HuH-7.5 (cell line): ENCODE results near the gene FAXDC2.
A peak's percentile ranks its signal among the peaks of the same experiment; 100 is the strongest.
"Not testable (repeated sequence)": the region's sequence is repeated elsewhere in the genome, so short reads cannot be mapped to it uniquely, and the experiment has no call there.

ENCODE experiments used
- DNase-seq: peaks from one replicate; pipeline ENCODE4 v3.0.0; 2011; ENCODE audit warnings: low spot score

Gene FAXDC2

DNA sequence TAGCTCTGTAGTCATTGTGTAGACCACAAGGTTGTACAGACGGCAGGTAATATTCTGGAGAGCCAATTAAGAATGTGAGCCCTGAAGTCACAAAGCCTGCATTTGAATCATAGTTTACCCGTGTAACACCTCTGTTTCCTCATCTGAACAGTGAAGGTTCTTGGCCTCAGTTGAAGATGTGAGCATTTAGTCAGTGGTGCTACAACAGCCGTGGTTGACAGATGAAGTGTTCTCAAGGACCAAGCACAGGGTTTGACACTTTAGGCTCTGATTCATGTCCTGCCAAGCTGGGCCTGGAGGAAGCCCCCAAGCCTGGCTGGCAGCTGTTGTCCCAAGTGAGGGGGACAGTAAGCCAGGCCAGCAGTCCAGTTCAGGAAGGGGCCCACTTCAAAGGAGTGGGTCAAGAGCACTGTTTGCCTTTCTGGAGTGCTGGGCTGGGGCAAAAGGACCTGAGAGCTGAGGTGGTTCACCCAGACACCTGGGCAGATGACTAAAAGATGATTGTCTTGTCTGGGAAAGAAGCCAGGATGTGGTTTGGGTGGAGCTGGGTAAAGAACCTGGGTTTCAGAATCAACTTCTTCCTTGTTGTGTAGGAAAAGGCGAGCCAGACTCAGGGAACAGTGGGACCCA is 20.7 kb downstream of the FAXDC2 start:
- no peak for DNase-seq

DNA sequence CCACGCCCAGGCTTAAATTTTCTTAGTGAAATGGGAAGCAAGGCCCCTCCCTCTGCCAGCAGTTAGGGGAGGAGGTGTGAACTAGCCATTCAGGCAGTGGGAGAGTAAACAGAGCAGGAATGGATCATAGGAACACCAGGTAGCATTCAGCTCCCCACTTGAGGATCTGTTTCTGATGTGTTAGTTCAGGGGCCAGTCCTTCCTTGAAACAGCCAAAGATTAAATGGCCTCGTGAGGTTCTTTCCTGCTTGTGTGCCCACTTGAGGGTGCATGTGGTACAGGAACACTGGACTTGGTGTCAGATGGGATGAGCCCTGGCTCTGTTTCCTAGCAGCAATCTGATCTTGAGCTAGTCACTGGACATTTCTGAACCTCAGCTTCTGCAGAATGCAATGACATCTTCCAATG is 21.2 kb downstream of the FAXDC2 start:
- DNase-seq = no peak

DNA sequence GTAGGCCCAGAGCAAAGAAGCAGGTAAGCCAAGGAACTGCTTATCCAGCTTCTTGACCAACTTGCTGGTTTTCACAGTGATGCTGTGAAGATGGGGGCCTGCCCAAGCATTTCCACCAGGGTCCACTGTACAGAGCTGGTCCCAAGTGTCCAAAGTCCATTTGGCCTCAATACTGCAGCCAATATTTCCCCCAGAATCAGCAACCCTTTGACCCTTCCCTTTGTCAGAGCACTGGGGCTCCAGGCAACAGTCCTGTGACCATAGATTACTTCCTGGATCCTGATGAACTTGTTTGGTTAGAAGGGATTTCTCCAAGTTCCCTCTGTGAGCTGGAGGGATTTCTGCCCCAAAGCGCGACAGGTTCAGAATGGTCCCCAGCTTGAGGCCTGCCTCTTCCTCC is 26.3 kb downstream of the FAXDC2 start:
- DNase-seq = no peak

DNA sequence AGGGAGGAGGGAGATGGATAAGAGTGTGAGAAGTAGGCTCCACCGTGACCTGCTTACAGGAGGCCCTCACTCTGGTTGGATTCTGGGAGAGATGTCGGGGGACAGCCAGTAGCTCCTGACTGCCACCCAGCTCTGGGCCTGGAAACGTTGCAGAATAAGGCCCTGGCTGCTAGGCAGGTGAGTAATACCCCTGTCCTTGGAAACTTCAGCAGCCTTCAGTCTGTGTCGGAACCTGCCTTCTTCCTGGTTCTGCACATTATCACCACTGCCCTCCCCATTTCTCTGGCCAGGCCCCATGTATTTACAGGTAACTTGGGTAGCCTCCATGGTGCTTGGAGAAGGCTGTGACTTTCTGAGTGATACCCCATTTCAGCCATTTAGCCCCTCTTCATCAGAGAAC is 26.8 kb downstream of the FAXDC2 start:
- no peak for DNase-seq

DNA sequence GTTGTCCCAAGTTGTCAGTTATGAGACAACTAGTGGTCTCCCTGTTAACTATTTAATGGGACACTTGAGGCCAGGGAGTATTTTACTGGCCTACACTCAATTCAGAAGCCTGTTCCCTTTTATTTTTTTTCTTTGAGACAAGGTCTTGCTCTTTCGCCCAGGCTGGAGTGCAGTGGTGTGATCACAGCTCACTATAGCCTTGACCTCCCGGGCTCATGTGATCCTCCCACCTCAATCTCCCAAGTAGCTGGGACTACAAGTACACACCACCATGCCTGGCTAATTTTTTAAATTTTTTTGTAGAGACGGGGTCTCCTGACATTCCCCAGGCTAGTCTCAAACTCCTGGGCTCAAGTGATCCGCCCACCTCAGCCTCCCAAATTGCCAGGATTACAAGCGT is 27.5 kb downstream of the FAXDC2 start:
- DNase-seq = not testable (repeated sequence)

DNA sequence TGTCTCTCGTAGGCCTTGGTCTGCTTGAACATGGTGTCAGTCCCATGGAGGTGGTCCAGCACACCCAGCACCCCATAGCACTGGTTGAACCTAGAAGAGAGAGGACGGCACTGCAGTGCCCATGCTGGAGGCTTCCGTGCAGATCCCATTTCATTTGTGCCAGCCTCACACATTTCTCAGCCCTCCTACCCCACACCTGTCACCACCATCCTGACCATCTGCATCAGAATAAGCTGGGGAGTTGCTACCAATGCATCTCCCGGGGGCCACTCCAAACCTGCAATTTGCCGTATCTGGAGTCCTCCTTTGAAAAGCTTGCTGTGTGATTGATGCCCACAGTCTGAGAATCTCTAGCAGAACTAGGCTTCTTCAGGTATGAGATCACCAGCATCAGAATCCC is 30.0 kb downstream of the FAXDC2 start:
- DNase-seq = no peak

DNA sequence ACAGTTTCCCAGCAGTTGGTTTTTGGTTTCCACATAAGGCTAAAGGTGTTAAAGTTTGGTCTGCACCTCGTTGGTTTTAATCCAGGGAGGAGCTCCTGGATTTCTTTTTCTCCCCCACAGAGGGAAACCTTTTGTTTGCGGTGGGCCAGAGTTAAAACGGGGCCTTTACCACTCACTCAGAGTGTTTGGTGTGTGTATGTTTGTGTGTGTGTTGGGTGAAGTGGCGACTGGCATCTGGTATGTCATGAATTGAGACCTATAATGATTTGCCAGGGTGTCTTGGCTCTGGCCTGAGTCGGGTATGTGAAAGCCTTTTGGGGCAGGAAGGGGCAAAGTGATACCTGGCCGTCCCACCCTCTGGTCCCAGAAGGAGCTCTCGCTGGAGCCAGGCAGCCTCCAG is 30.9 kb downstream of the FAXDC2 start:
- no peak for DNase-seq

DNA sequence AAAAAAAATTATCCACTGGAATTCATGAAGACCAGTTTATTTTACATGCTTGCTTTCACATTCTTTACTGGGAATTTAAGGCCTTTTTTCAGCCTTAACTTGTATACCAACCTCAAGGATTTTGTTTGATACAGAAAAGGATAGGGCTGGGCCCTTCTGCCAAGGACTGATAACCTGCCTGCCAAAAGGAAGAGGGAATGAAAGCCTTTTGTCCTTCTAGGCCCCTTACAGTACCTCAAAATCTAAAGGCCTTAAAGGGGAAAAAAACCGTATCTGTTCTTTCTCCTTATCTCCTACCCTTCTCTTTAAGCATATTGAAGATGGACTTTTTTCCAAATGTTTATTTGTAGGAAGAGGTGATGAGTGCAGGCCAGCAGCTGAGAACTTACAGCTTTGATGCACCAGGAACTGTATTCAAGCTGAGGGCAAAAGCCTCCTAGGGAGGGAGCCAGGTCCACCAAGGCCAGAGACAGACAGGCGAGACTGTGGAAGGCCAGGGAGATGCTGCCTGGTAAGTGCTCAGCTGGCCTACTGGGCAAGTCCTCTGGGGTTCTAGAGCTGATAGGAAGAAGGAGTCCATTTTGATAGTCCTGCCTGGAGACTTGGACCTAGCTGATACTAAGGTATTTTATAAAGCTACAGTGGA is 31.8 kb downstream of the FAXDC2 start:
- DNase-seq = no peak

DNA sequence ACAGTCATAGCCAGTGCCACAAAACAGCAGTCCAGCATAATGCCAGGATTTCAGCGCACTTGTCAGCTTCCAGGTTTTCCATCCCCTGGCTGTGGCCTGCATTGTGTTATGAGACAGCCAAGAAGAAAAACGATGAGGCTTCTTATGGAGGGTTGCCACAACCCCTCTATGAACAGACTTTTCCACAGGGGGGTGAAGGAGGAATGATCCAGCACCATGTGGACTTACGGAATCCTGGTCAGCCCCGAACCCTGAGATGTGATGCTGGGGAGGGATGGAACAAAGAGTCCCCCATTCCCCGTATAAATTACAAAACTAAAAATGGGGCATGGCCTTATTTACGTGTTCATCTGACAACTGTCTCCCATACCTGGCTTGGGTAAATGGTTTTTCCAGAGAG is 32.6 kb downstream of the FAXDC2 start:
- no peak for DNase-seq

DNA sequence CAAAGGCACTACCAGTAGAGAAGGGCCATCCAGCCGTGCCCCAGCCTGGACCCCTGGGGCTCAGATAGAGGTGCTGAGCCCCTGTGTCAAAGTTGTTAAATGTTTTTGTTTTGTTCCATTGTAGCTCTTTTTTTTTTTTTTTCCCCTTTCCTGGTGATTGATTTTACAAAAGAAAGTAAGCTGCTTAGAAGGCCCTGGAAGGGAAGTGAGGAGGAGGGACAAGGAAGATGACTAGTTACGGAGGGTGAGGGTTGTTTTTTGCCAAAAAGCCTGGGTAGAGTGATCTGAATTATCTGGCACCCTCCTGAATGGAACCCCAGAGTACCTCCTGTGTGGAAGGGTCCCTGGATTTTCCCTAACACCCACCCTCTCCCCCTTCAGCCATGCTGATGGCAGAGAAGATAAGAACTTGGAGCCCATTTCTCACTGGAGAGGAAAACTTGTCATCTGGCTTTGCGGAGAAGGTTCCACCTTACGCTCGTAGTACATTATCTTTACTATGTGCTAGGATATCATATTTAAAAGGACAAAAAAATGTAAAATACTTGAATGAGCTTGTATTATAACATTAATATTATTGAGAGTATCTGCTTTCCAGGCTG is 33.4 kb downstream of the FAXDC2 start:
- no peak for DNase-seq

DNA sequence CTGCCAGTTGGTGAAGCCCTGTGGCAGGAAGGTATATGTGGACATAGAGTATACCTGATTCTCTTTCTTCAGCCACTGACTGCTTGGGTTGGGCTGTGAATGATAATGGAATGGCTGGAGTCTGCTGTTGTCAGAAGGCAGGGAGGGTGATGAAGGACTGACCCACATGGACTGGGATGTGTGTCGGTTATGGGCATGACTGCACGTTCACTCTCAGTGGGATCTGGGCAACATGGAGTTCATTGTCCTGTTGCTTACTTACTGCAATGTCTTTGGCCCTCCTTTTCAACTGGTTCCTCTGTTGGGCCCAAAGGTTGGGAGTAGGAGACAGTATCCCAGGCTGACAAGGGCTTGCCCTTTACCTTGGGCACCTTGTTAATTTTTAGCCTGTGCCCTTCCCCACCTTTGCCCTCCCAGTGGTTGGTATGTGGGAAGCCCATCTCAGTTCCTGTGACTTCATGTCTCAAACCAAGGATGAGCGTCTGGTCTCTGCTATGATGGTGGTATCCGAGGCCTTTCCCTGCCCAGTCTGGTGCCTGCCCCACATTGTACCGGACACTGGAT is 34.6 kb downstream of the FAXDC2 start:
- no peak for DNase-seq

DNA sequence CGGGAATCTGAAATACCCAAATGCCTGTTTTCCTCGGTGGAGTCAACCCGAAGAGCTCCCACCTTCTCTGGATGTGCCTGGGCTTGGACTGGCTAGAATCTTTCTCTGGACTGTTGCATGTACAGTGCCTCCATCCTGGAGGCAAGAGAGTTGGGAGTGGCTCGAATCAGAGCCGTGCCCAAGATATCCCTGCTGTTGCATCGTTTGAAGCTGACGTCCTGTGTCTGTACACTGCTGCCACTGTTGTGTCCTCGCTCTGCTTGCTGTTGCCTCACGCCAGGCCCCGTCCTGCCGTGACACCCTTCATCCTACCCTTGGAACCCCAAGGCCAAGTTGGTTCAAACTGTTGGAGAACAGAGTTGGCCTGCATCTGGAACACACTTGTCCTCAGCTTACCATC is 35.4 kb downstream of the FAXDC2 start:
- no peak for DNase-seq

DNA sequence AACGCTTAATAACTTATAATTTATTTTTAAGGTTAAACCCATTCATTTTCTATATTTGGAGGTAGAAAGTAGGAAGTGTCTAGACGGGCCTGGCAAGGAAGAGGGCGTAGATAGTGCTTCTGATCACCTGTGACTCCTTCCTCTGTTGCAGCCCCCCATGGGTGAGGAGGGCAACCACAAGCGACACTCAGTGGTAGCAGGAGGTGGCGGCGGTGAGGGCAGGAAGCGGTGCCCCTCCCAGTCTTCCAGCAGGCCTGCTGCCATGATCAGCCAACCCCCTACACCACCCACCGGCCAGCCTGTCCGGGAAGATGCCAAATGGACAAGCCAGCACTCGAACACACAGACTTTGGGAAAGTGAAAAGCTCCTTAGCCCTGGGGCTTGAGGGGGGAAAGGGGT is 36.7 kb downstream of the FAXDC2 start:
- no peak for DNase-seq

DNA sequence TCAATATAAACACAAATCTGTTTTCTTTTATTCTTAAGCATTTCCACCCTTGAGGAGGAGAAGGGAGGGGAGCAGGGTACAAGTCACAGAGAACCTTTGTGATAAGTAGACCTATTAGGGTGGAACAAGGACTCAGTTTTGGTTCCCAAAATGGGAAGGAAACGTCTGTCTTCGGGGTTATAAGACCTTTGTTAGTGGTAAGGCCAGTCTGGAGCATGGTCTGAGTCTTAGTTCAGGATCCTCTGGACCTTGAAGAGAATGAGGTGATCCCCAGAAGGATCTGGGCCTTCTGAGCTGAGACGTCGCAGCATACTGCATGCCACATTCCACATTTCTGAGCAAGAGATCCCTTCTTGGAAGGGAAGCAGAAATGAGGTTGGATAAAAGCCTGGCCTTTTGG is 37.2 kb downstream of the FAXDC2 start:
- DNase-seq = no peak

DNA sequence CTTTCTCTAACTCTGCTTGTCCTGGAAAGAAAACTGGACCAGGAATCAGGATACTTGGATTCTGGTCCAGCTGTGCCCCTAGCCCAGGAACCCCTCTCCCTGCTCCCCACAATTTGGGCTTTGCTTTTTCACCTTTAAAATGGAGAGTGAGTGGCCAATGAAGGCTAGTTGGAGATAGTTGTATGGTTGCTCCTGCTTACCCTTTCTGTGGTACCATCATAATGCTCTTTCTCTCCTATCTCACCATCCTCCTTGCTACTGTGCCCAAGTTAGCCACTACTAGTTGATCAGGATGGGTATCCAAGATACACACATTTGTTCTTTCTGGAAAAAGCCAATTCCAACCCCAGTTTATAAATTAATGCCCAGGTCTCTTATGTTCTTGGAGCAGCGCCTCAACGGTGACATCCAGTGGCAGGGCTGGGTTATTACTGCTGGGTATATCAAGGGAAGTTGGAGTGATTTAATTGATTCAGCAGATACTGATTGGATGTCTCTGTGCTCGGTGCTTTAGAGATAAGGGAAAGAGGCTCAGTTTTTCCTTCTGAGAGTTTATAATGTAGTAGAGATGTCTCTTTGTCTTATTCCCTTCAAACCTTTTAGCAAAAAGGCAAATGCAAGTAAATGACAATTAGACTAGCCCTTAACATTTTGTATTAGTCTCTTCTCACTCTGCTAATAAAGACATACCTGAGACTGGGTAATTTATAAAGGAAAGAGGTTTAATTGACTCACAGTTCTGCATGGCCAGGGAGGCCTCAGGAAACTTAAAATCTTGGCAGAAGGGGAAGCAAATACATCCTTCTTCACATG is 38.5 kb downstream of the FAXDC2 start:
- peak; percentile 48 for DNase-seq

DNA sequence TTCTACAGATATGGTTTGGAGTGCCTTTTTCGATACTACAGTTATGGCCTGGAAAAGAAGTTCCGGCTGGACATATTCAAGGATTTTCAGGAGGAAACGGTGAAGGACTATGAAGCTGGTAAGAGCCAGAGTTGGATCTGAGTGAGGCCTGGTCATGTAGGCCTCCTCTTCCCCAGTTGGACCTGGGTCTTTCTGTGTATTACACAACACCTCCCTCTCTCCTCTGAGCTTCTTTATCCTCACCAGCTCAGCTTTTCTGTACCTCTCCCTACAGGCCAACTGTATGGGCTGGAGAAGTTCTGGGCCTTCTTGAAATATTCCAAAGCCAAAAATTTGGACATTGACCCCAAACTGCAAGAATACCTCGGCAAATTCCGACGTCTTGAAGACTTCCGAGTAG is 39.2 kb downstream of the FAXDC2 start:
- DNase-seq = no peak

DNA sequence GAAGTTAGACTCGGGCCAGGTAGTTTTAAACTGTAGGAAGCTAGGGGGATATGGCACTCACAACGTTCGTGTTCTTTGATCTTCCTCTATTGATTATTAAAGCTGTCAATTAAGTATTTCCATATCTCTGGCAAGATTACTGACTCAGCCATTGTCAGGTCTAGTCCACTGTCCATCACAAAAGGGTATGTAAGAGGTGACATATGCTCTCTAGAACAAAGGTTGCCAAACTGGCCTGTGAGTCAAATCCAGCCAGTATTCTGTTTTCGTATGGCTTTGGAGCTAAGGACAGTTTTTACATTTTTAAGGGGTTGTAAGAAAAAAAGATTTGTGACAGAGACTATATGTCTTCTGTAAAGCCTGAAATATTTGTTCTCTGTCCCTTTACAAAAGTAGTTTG is 44.2 kb downstream of the FAXDC2 start:
- DNase-seq = no peak

DNA sequence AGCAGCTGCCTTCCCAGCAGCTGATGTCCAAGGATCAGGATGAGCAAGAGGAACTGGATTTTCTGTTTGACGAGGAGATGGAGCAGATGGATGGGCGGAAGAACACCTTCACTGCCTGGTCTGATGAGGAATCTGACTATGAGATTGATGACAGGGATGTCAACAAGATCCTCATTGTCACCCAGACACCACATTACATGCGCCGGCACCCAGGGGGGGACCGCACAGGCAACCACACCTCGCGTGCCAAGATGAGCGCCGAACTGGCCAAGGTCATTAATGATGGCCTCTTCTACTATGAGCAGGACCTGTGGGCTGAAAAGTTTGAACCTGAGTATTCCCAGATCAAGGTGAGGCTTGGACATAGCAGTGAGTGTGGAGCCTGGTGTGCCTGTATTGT is 48.4 kb downstream of the FAXDC2 start:
- DNase-seq = no peak

DNA sequence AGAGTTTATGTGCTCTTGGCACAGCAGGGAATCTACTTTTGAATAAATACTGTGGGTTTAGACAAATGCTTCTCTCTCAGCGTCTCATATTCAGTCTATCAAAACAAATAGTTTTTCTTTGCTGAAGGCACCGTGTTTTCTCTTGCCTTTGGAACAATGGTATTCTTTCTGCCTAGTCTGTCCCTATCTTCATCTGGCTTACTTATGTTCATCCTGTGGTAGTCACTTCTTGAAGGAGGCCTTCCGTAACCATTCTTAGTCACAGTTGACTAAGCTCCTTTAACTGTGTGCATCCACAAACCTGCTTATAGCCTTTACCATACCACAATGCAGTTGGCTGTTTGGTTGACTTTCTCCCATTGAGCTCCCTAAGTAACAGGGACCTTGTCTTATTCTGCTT is 49.3 kb downstream of the FAXDC2 start:
- DNase-seq = no peak

DNA sequence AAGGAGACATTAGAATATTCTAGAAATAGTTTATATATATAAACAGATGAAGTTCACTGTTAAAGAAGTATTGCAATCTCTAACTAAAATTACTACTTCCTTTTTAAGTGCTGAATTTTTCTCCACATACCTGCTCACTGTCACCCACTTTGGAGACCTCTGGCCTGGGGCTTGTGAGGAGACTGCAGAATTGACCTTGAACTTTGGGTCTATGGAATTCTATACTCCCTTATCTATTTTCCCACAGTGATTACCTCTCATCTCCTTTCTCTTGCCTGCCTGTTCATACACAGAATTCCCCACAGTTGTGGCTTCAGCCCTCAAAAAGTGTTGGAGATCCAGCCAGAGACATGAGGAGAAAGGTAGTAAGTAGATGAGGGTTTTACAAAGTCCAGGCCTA is 49.8 kb downstream of the FAXDC2 start:
- DNase-seq = no peak

DNA sequence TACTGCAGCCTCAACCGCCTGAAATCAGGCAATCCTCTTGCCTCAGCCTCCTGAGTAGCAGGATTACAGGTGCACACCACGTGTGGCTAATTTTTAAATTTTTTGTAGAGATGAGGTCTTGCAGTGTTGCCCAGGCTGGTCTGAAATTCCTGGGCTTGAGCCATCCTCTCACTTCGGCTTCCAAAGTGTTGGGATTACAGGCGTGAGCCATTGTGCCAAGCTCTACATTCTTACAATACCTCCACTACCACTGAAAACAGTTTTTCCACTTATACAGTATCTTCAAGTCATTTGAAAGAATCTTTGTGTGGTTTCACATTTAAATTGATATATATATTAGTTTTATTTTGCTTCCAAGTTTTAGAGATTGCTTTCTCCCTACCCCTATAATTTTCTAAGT is 52.6 kb downstream of the FAXDC2 start:
- DNase-seq = no peak

DNA sequence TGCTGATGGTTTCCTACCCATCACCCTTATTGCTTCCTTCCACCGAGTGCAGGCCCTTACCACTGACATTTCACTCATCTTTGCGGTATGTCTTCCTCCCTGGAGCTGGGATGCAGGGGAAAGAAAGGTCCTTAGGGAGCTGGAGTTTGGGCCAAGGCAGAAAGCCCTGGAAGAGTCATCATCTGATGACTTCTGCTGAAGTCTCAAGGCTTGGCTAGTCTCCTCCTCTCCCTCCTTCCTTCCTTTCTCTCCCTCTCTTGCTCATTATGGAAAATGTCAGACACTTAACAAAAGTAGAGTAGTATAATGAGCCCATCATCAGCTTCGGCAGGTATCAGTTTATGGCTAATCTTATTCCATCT is 55.2 kb downstream of the FAXDC2 start:
- DNase-seq = no peak
